KMS-11 (cell line): Measurements from ENCODE around the gene BAK1.

ENCODE experiments used
- H2AFZ ChIP-seq: fragments of 200-600 bp; sonication (generic); 2 replicates; pipeline ENCODE4 v1.6.1; 2016; ENCODE audit warnings: antibody characterized with exemption, mixed run types, low read depth
- H3K27ac ChIP-seq: fragments of 200-600 bp; sonication (generic); 2 replicates; pipeline ENCODE4 v1.6.1; 2016; ENCODE audit warnings: mild to moderate bottlenecking, mixed run types
- H3K27me3 ChIP-seq: fragments of 200-600 bp; sonication (generic); 2 replicates; pipeline ENCODE4 v1.6.1; 2017; ENCODE audit warnings: mild to moderate bottlenecking, low read depth, mixed run types, moderate library complexity; ENCODE audit not compliant: insufficient read depth
- H3K36me3 ChIP-seq: fragments of 200-600 bp; sonication (generic); 2 replicates; pipeline ENCODE4 v1.6.1; 2017; ENCODE audit warnings: mild to moderate bottlenecking, mixed run types; ENCODE audit not compliant: insufficient read depth
- H3K4me1 ChIP-seq: fragments of 200-600 bp; sonication (generic); 2 replicates; pipeline ENCODE4 v1.6.1; 2016; ENCODE audit warnings: mild to moderate bottlenecking, low read depth, mixed run types; ENCODE audit not compliant: poor library complexity, severe bottlenecking
- H3K4me2 ChIP-seq: fragments of 200-600 bp; sonication (generic); 2 replicates; pipeline ENCODE4 v1.7.0; 2016; ENCODE audit warnings: mild to moderate bottlenecking, mixed run types
- H3K4me3 ChIP-seq: fragments of 200-600 bp; sonication (generic); IDR thresholded peaks from 2 replicates; pipeline ENCODE4 v1.6.1; 2017; ENCODE audit warnings: low read depth, low read length, mixed read lengths; ENCODE audit not compliant: insufficient read depth
- H3K79me2 ChIP-seq: fragments of 200-600 bp; sonication (generic); 2 replicates; pipeline ENCODE4 v1.6.1; 2016; ENCODE audit warnings: low read depth, mixed run types; ENCODE audit not compliant: insufficient read depth
- H3K9ac ChIP-seq: fragments of 200-600 bp; sonication (generic); 2 replicates; pipeline ENCODE4 v1.6.1; 2016; ENCODE audit warnings: mild to moderate bottlenecking, mixed run types
- H4K20me1 ChIP-seq: fragments of 200-600 bp; sonication (generic); 2 replicates; pipeline ENCODE4 v1.6.1; 2016; ENCODE audit warnings: mild to moderate bottlenecking, mixed run types; ENCODE audit not compliant: insufficient read depth
- CTCF ChIP-seq: fragments of 200-600 bp; sonication (generic); conservative IDR thresholded peaks from 2 replicates; pipeline ENCODE4 v1.6.1; 2017; ENCODE audit warnings: low read depth, mild to moderate bottlenecking, antibody characterized with exemption, low read length, moderate library complexity, mixed read lengths

Gene BAK1

DNA sequence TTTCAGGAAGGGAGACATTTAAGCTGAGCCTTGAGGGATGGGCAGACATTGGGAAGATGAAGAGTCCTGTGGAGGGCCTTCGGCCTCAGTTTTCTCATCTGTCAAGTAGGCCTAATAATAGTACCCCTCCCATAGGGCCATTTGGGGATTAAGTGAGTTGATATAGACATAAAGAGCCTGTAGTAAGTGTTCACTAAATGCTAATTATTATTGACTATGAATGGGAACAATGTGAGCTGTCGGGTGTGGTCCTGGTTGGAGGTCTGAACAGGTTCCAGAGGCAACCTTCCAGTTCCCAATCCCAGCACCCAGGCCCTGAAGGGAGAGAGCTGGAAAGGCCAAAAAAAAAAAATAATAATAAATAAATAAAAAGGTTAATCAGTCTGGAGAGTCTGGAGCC, 26.6 kb upstream of the BAK1 start:
- H3K4me1 ChIP-seq: peaks cover 7% of the 10 kb centered on the region

GRCh38 chr6:33604941-33605854, 25.1 kb upstream of the BAK1 start:
- Histone ChIP-seq H2AFZ (no peak overlapping the region), H3K9ac (no peak overlapping the region), H4K20me1 (no peaks in the 10 kb centered on the region), H3K79me2 (no peaks in the 10 kb centered on the region), H3K4me2 (no peak overlapping the region), H3K27me3 (no peaks in the 10 kb centered on the region), H3K36me3 (no peaks in the 10 kb centered on the region), H3K27ac (no peak overlapping the region), H3K4me1 (peaks cover 7% of the 10 kb centered on the region), H3K4me3 (no peak overlapping the region)
- TF ChIP-seq CTCF: no peak

More for the DNA sequence above, 26.6 kb upstream of the BAK1 start:
- Histone ChIP-seq H3K9ac (no peak overlapping the region), H3K79me2 (no peaks in the 10 kb centered on the region), H3K4me3 (no peak overlapping the region), H3K36me3 (no peaks in the 10 kb centered on the region), H3K27ac (no peak overlapping the region), H3K27me3 (no peaks in the 10 kb centered on the region), H3K4me2 (no peak overlapping the region), H2AFZ (no peak overlapping the region), H4K20me1 (no peaks in the 10 kb centered on the region)
- no peak for TF ChIP-seq CTCF

- H3K4me1 ChIP-seq: no peaks in the 10 kb centered on the region
- TF ChIP-seq CTCF: no peak
Observed at GRCh38 chr6:33602180-33602579, 22.1 kb upstream of the BAK1 start.

GRCh38 chr6:33600761-33601160, 20.7 kb upstream of the BAK1 start:
- H3K4me3 ChIP-seq: no peak overlapping the region
- no peak overlapping the region for H3K27ac ChIP-seq
- H3K9ac ChIP-seq: no peak overlapping the region
- H3K27me3 ChIP-seq: no peaks in the 10 kb centered on the region
- no peak overlapping the region for H3K4me2 ChIP-seq
- H3K36me3 ChIP-seq: no peaks in the 10 kb centered on the region
- TF ChIP-seq CTCF: no peak
- H2AFZ ChIP-seq: no peak overlapping the region
- no peaks in the 10 kb centered on the region for H3K4me1 ChIP-seq
- no peaks in the 10 kb centered on the region for H3K79me2 ChIP-seq
- no peaks in the 10 kb centered on the region for H4K20me1 ChIP-seq

More at GRCh38 chr6:33602180-33602579, 22.1 kb upstream of the BAK1 start:
- Histone ChIP-seq H3K27me3 (no peaks in the 10 kb centered on the region), H3K4me2 (no peak overlapping the region), H3K4me3 (no peak overlapping the region), H4K20me1 (no peaks in the 10 kb centered on the region), H3K36me3 (no peaks in the 10 kb centered on the region), H3K9ac (no peak overlapping the region), H3K27ac (no peak overlapping the region), H2AFZ (no peak overlapping the region), H3K79me2 (no peaks in the 10 kb centered on the region)
